OCI-LY3 (cell line): Measurements from ENCODE around the gene VAMP5.
A peak's percentile ranks its signal among the peaks of the same experiment; 100 is the strongest.

ENCODE experiments used
- H2AFZ ChIP-seq: fragments of 200-600, 300-600 bp; shearing (Covaris generic); 2 replicates; pipeline ENCODE4 v1.6.0; 2014; ENCODE audit warnings: antibody characterized with exemption, low read depth, low read length
- H3K27ac ChIP-seq: fragments of 200-600, 300-600 bp; sonication (generic); 2 replicates; pipeline ENCODE4 v1.5.1; 2014; ENCODE audit warnings: mild to moderate bottlenecking, low read length, moderate library complexity, mixed read lengths
- H3K27me3 ChIP-seq: fragments of 200-600, 300-600 bp; sonication (generic); 2 replicates; pipeline ENCODE4 v1.6.1; 2014; ENCODE audit warnings: low read depth, low read length, mixed read lengths
- H3K36me3 ChIP-seq: fragments of 200-600, 300-600 bp; sonication (generic); replicated peaks from 2 replicates; pipeline ENCODE3; 2014; ENCODE audit warnings: low read depth, low read length, mixed read lengths
- H3K4me1 ChIP-seq: fragments of 300-600, 200-600 bp; sonication (generic); 2 replicates; pipeline ENCODE4 v1.6.1; 2014; ENCODE audit warnings: low read length, mixed read lengths
- H3K4me2 ChIP-seq: fragments of 200-600, 300-600 bp; sonication (generic); 2 replicates; pipeline ENCODE4 v1.6.1; 2014; ENCODE audit warnings: low read length, mixed read lengths
- H3K4me3 ChIP-seq: fragments of 300-600, 200-600 bp; sonication (generic); 2 replicates; pipeline ENCODE4 v1.5.1; 2014; ENCODE audit warnings: antibody characterized with exemption, mild to moderate bottlenecking, low read length, moderate library complexity
- H3K79me2 ChIP-seq: fragments of 300-600, 200-600 bp; shearing (Covaris generic); 2 replicates; pipeline ENCODE4 v1.6.1; 2014; ENCODE audit warnings: mild to moderate bottlenecking, low read length, mixed read lengths
- H3K9ac ChIP-seq: fragments of 300-600, 200-600 bp; shearing (Covaris generic); 2 replicates; pipeline ENCODE4 v1.6.0; 2014; ENCODE audit warnings: mild to moderate bottlenecking, low read length, moderate library complexity
- H3K9me3 ChIP-seq: fragments of 200-600, 300-600 bp; shearing (Covaris generic); 2 replicates; pipeline ENCODE4 v1.6.1; 2014; ENCODE audit warnings: low read length, mixed read lengths; ENCODE audit not compliant: insufficient read depth
- H4K20me1 ChIP-seq: fragments of 200-600, 300-600 bp; sonication (generic); 2 replicates; pipeline ENCODE4 v1.6.1; 2016; ENCODE audit warnings: low read length, mixed read lengths; ENCODE audit not compliant: insufficient read depth
- CTCF ChIP-seq: fragments of 200-600, 300-600 bp; sonication (generic); IDR thresholded peaks from 2 replicates; pipeline ENCODE4 v1.5.1; 2014; ENCODE audit warnings: antibody characterized with exemption, low read length, low read depth
- EZH2phosphoT487 ChIP-seq: fragments of 200-600 bp; shearing (Covaris generic); IDR thresholded peaks from 2 replicates; pipeline ENCODE4 v1.6.1; 2018; ENCODE audit warnings: antibody characterized with exemption, mixed run types, low read depth

The VAMP5 gene

GRCh38 chr2:85584857-85585780, 888 bp downstream of the VAMP5 start:
- Histone ChIP-seq H3K36me3 (no peaks in the 10 kb centered on the region), H3K4me2 (peak overlapping the region; percentile 60), H3K9ac (peak overlapping the region; percentile 48), H3K4me1 (peaks cover 7% of the 10 kb centered on the region; the same call in 1 of the 2 replicates), H2AFZ (no peak overlapping the region), H4K20me1 (no peaks in the 10 kb centered on the region), H3K79me2 (no peaks in the 10 kb centered on the region), H3K9me3 (no peaks in the 10 kb centered on the region), H3K27me3 (no peaks in the 10 kb centered on the region), H3K27ac (no peak overlapping the region), H3K4me3 (peak overlapping the region; percentile 79)
- no peak for TF ChIP-seq EZH2phosphoT487
- TF ChIP-seq CTCF: no peak

GRCh38 chr2:85585781-85586105, 1.5 kb downstream of the VAMP5 start:
- Histone ChIP-seq H3K4me2 (no peak overlapping the region), H3K4me1 (peaks cover 7% of the 10 kb centered on the region; the same call in 1 of the 2 replicates), H3K36me3 (no peaks in the 10 kb centered on the region), H3K79me2 (no peaks in the 10 kb centered on the region), H3K9me3 (no peaks in the 10 kb centered on the region), H2AFZ (no peak overlapping the region), H3K9ac (no peak overlapping the region), H3K27me3 (no peaks in the 10 kb centered on the region), H4K20me1 (no peaks in the 10 kb centered on the region), H3K27ac (no peak overlapping the region), H3K4me3 (no peak overlapping the region)
- no peak for TF ChIP-seq CTCF
- no peak for TF ChIP-seq EZH2phosphoT487

GRCh38 chr2:85588236-85588635, 4.0 kb downstream of the VAMP5 start:
- H3K27ac ChIP-seq: no peak overlapping the region

More at GRCh38 chr2:85588236-85588635, 4.0 kb downstream of the VAMP5 start:
- no peak overlapping the region for H3K4me3 ChIP-seq
- no peaks in the 10 kb centered on the region for H3K27me3 ChIP-seq
- H3K36me3 ChIP-seq: no peaks in the 10 kb centered on the region
- H3K9ac ChIP-seq: no peak overlapping the region
- TF ChIP-seq EZH2phosphoT487 (no peak), CTCF (no peak)
- H3K9me3 ChIP-seq: no peaks in the 10 kb centered on the region
- H4K20me1 ChIP-seq: no peaks in the 10 kb centered on the region
- H2AFZ ChIP-seq: no peak overlapping the region
- peaks cover 7% of the 10 kb centered on the region; the same call in 1 of the 2 replicates for H3K4me1 ChIP-seq
- no peak overlapping the region for H3K4me2 ChIP-seq
- no peaks in the 10 kb centered on the region for H3K79me2 ChIP-seq
